Neuronal stem cell (in vitro differentiated cells): ENCODE data around the gene KLK12. TPM values are rescaled to one million over a fixed set of nuclear protein-coding genes. Genes with fewer than 3 reads are reported as not detected.

Experiments used
- DNase-seq: peaks from one replicate; pipeline ENCODE4 v3.0.0-alpha.2; 2013; ENCODE audit warnings: low spot score
- H2AFZ ChIP-seq: one replicate; pipeline ENCODE4 v1.6.1; 2013; ENCODE audit warnings: mild to moderate bottlenecking, low read length, inconsistent platforms
- H2AK5ac ChIP-seq: 2 replicates; pipeline ENCODE4 v1.6.1; 2013; ENCODE audit warnings: low read depth, mild to moderate bottlenecking, inconsistent platforms, low read length, moderate library complexity, mixed read lengths
- H2BK120ac ChIP-seq: 2 replicates; pipeline ENCODE4 v1.6.1; 2013; ENCODE audit warnings: low read depth, mild to moderate bottlenecking, inconsistent platforms, low read length, moderate library complexity, mixed read lengths
- H2BK12ac ChIP-seq: one replicate; pipeline ENCODE4 v1.6.1; 2013; ENCODE audit warnings: low read length, inconsistent platforms
- H2BK15ac ChIP-seq: 2 replicates; pipeline ENCODE4 v1.6.1; 2013; ENCODE audit warnings: mild to moderate bottlenecking, low read length, inconsistent platforms, mixed read lengths
- H2BK5ac ChIP-seq: one replicate; pipeline ENCODE4 v1.6.1; 2013; ENCODE audit warnings: inconsistent platforms, mild to moderate bottlenecking, low read length, moderate library complexity
- H3K14ac ChIP-seq: one replicate; pipeline ENCODE4 v1.6.1; 2013; ENCODE audit warnings: low read length, inconsistent platforms
- H3K18ac ChIP-seq: 2 replicates; pipeline ENCODE4 v1.6.1; 2013; ENCODE audit warnings: low read length, inconsistent platforms
- H3K23ac ChIP-seq: 2 replicates; pipeline ENCODE4 v1.6.1; 2013; ENCODE audit warnings: low read depth, mild to moderate bottlenecking, mixed read lengths, low read length, inconsistent platforms; ENCODE audit not compliant: poor library complexity
- H3K27ac ChIP-seq: replicated peaks from 3 replicates; pipeline ENCODE4 v1.5.1; 2013; ENCODE audit warnings: low read length, inconsistent platforms
- H3K27me3 ChIP-seq, 3 experiments: 2 replicates each; pipeline ENCODE4 v1.6.1; 2013; ENCODE audit warnings: low read length in 3 of 3, mild to moderate bottlenecking in 2 of 3, inconsistent platforms in 1 of 3, low read depth in 1 of 3, mixed read lengths in 1 of 3, moderate library complexity in 1 of 3; ENCODE audit not compliant: control insufficient read depth in 3 of 3, insufficient read depth in 3 of 3
- H3K36me3 ChIP-seq, 2 donors: replicated peaks in 1 of 2; 2 replicates each; pipeline ENCODE4 v1.6.1; 2013; ENCODE audit warnings: low read length in 2 of 2; ENCODE audit not compliant: control insufficient read depth in 2 of 2, insufficient read depth in 2 of 2
- H3K4ac ChIP-seq: 2 replicates; pipeline ENCODE4 v1.6.1; 2013; ENCODE audit warnings: inconsistent platforms, mild to moderate bottlenecking, low read length, moderate library complexity
- H3K4me1 ChIP-seq, 2 donors: 1 replicate in 1 of 2; 2 replicates in 1 of 2; pipeline ENCODE4 v1.6.1; 2013; ENCODE audit warnings: low read length in 2 of 2, low read depth in 1 of 2; ENCODE audit not compliant: control insufficient read depth in 2 of 2, insufficient read depth in 1 of 2
- H3K4me2 ChIP-seq: one replicate; pipeline ENCODE4 v1.6.1; 2013; ENCODE audit warnings: mild to moderate bottlenecking, low read length, inconsistent platforms; ENCODE audit not compliant: insufficient read depth, poor library complexity, severe bottlenecking
- H3K4me3 ChIP-seq, 2 donors: 2 replicates each; pipeline ENCODE4 v1.5.1; 2013; ENCODE audit warnings: low read length in 2 of 2, mild to moderate bottlenecking in 2 of 2, inconsistent platforms in 1 of 2, moderate library complexity in 1 of 2
- H3K79me1 ChIP-seq: one replicate; pipeline ENCODE4 v1.6.1; 2013; ENCODE audit warnings: low read depth, mild to moderate bottlenecking, inconsistent platforms, low read length, moderate library complexity
- H3K9ac ChIP-seq: one replicate; pipeline ENCODE4 v1.6.1; 2013; ENCODE audit warnings: mild to moderate bottlenecking, low read depth, low read length, inconsistent platforms; ENCODE audit not compliant: poor library complexity
- H3K9me3 ChIP-seq, 2 donors: replicated peaks in 1 of 2; 2 replicates each; pipeline versions ENCODE3 to v1.6.1; 2013; ENCODE audit warnings: low read length in 2 of 2, mild to moderate bottlenecking in 2 of 2, inconsistent platforms in 1 of 2, low read depth in 1 of 2, mixed read lengths in 1 of 2, moderate library complexity in 1 of 2; ENCODE audit not compliant: control insufficient read depth in 2 of 2, insufficient read depth in 1 of 2
- H4K8ac ChIP-seq: one replicate; pipeline ENCODE4 v1.6.1; 2013; ENCODE audit warnings: low read depth, mild to moderate bottlenecking, inconsistent platforms, low read length, moderate library complexity
- H4K91ac ChIP-seq: one replicate; pipeline ENCODE4 v1.6.1; 2013; ENCODE audit warnings: low read length, low read depth, mild to moderate bottlenecking, inconsistent platforms; ENCODE audit not compliant: poor library complexity
- WGBS, 2 donors: extraction: QIAGEN DNeasy Blood & Tissue Kit; methylation state at CpG; one replicate each; pipeline ENCODE4 v1.1.7; 2013; ENCODE audit warnings: missing lambda C conversion rate in 2 of 2, mixed read lengths in 1 of 2; ENCODE audit not compliant: insufficient read length in 2 of 2, insufficient replicate concordance in 1 of 2; ENCODE audit errors: extremely low coverage in 2 of 2; 5-methylcytosine and 5-hydroxymethylcytosine counted together
- polyA plus RNA-seq, 2 experiments: library from polyadenylated mRNA; stranded (reverse); fragments of 200-250 nt; gene quantifications; one replicate each; pipeline ENCODE4 v1.2.3, GENCODE V29; 2013

Gene KLK12
- polyA plus RNA-seq (2013, experiment 1 of 2), result not detected
- not detected for polyA plus RNA-seq (2013, experiment 2 of 2)

GRCh38 chr19:51034704-51035103 lies at the start of gene KLK12:
Gene KLK12 (minus strand): TSS chr19:51035002. CDS start chr19:51034621, 381 bp downstream.
- Histone ChIP-seq H4K91ac (no peak within 1 kb of the TSS), H2AK5ac (peak within 1 kb of the TSS; percentile 56), H3K4me1 (no peaks in the 10 kb centered on the region), H3K18ac (peak within 1 kb of the TSS; percentile 64), H3K9me3 (peaks cover 0 to 2% of the 10 kb centered on the region in 2 donors), H2BK120ac (no peak within 1 kb of the TSS), H3K4me3 (no peak within 1 kb of the TSS), H3K23ac (no peak within 1 kb of the TSS), H2BK15ac (no peak within 1 kb of the TSS), H3K27me3 (no peaks in the 10 kb centered on the region), H2AFZ (no peak within 1 kb of the TSS), H3K79me1 (no peaks in the 10 kb centered on the region), H3K4me2 (no peak within 1 kb of the TSS), H3K36me3 (no peaks in the 10 kb centered on the region), H2BK12ac (peak within 1 kb of the TSS; percentile 89), H3K9ac (peak within 1 kb of the TSS; percentile 37), H4K8ac (no peak within 1 kb of the TSS), H3K14ac (peak within 1 kb of the TSS; percentile 1), H3K27ac (no peak within 1 kb of the TSS), H3K4ac (no peak within 1 kb of the TSS), H2BK5ac (no peak within 1 kb of the TSS)
- no peak for DNase-seq
- no CpG with 5 or more reads among the region's 11 CpGs for WGBS, 2 donors

- Histone ChIP-seq H2BK120ac (no peak overlapping the region), H4K91ac (peak overlapping the region; percentile 42), H2BK15ac (no peak overlapping the region), H3K14ac (no peak overlapping the region), H4K8ac (no peak overlapping the region), H3K4me3 (no peak overlapping the region), H3K4ac (no peak overlapping the region), H3K18ac (no peak overlapping the region), H2AK5ac (no peak overlapping the region), H3K79me1 (peaks cover 1% of the 10 kb centered on the region), H3K4me2 (no peak overlapping the region), H3K36me3 (no peaks in the 10 kb centered on the region), H3K4me1 (no peaks in the 10 kb centered on the region), H3K9me3 (no peaks in the 10 kb centered on the region), H2BK5ac (no peak overlapping the region), H3K23ac (no peak overlapping the region), H2BK12ac (no peak overlapping the region), H3K9ac (no peak overlapping the region), H3K27ac (no peak overlapping the region), H2AFZ (no peak overlapping the region), H3K27me3 (peaks cover 0 to 36% (median 0%) of the 10 kb centered on the region in 3 experiments)
- no CpG with 5 or more reads among the region's 7 CpGs for whole genome bisulfite sequencing, 2 donors
- DNase-seq, result no peak
Measured at GRCh38 chr19:51084505-51084904, 49.7 kb upstream of the KLK12 start.

- no peak for DNase-seq
Measured at GRCh38 chr19:51083783-51084182, 49.0 kb upstream of the KLK12 start.

GRCh38 chr19:51083181-51083580 lies 48.4 kb upstream of the KLK12 start:
- DNase-seq, result no peak
- no peak overlapping the region for H2AK5ac ChIP-seq
- no peak overlapping the region for H3K4me3 ChIP-seq
- H3K18ac ChIP-seq, result no peak overlapping the region
- H2BK5ac ChIP-seq, result no peak overlapping the region
- no peak overlapping the region for H3K23ac ChIP-seq
- no peak overlapping the region for H2BK120ac ChIP-seq
- no peaks in the 10 kb centered on the region for H3K36me3 ChIP-seq
- no peaks in the 10 kb centered on the region for H3K4me1 ChIP-seq
- no peak overlapping the region for H4K8ac ChIP-seq
- H3K9ac ChIP-seq, result no peak overlapping the region
- no CpG with 5 or more reads among the region's 4 CpGs for WGBS, 2 donors
- no peak overlapping the region for H2BK15ac ChIP-seq
- H2BK12ac ChIP-seq, result no peak overlapping the region
- H3K4ac ChIP-seq, result no peak overlapping the region
- H3K27ac ChIP-seq, result no peak overlapping the region
- H4K91ac ChIP-seq, result no peak overlapping the region
- H3K14ac ChIP-seq, result no peak overlapping the region
- no peak overlapping the region for H2AFZ ChIP-seq
- H3K4me2 ChIP-seq, result no peak overlapping the region
- H3K9me3 ChIP-seq, result no peaks in the 10 kb centered on the region
- H3K27me3 ChIP-seq, result peaks cover 0 to 36% (median 0%) of the 10 kb centered on the region in 3 experiments
- peaks cover 1% of the 10 kb centered on the region for H3K79me1 ChIP-seq

More at GRCh38 chr19:51083783-51084182, 49.0 kb upstream of the KLK12 start:
- no peak overlapping the region for H3K18ac ChIP-seq
- no peak overlapping the region for H2AK5ac ChIP-seq
- peaks cover 1% of the 10 kb centered on the region for H3K79me1 ChIP-seq
- no peak overlapping the region for H3K4me2 ChIP-seq
- H3K27me3 ChIP-seq, result peaks cover 0 to 36% (median 0%) of the 10 kb centered on the region in 3 experiments
- no peak overlapping the region for H3K14ac ChIP-seq
- H2BK120ac ChIP-seq, result no peak overlapping the region
- H4K91ac ChIP-seq, result no peak overlapping the region
- no peaks in the 10 kb centered on the region for H3K36me3 ChIP-seq
- no CpG with 5 or more reads among the region's 14 CpGs for WGBS, 2 donors
- H3K4me3 ChIP-seq, result no peak overlapping the region
- H3K4me1 ChIP-seq, result no peaks in the 10 kb centered on the region
- H3K27ac ChIP-seq, result no peak overlapping the region
- H2BK15ac ChIP-seq, result no peak overlapping the region
- no peaks in the 10 kb centered on the region for H3K9me3 ChIP-seq
- no peak overlapping the region for H2AFZ ChIP-seq
- no peak overlapping the region for H3K23ac ChIP-seq
- no peak overlapping the region for H3K9ac ChIP-seq
- H2BK12ac ChIP-seq, result no peak overlapping the region
- H2BK5ac ChIP-seq, result no peak overlapping the region
- no peak overlapping the region for H4K8ac ChIP-seq
- H3K4ac ChIP-seq, result no peak overlapping the region
